Left ventricle myocardium inferior (tissue), 1 donor: ENCODE data around the gene SGMS1. TPM values are rescaled to one million over a fixed set of nuclear protein-coding genes. Genes with fewer than 3 reads are reported as not detected.
"Not testable (repeated sequence)": the region's sequence is repeated elsewhere in the genome, so short reads cannot be mapped to it uniquely, and the experiment has no call there.

Source experiments
- DNase-seq: peaks from one replicate; pipeline ENCODE4 v3.0.0-alpha.2; 2020
- H3K27ac ChIP-seq: fragments of 200-600 bp; replicated peaks from 2 replicates; pipeline ENCODE4 v1.8.0; 2021
- H3K27me3 ChIP-seq: fragments of 200-600 bp; 2 replicates; pipeline ENCODE4 v1.8.0; 2021; ENCODE audit warnings: low read depth
- H3K36me3 ChIP-seq: fragments of 200-600 bp; 2 replicates; pipeline ENCODE4 v1.8.0; 2021
- H3K4me1 ChIP-seq: fragments of 200-600 bp; 2 replicates; pipeline ENCODE4 v1.8.0; 2021
- H3K4me3 ChIP-seq: fragments of 200-600 bp; 2 replicates; pipeline ENCODE4 v1.8.0; 2021; ENCODE audit warnings: mild to moderate bottlenecking, moderate library complexity
- H3K9me3 ChIP-seq: fragments of 200-600 bp; replicated peaks from 2 replicates; pipeline ENCODE4 v1.8.0; 2021
- CTCF ChIP-seq: fragments of 200-600 bp; IDR thresholded peaks from 2 replicates; pipeline ENCODE4 v1.8.0; 2021; ENCODE audit warnings: antibody characterized with exemption, mild to moderate bottlenecking, borderline replicate concordance
- intact Hi-C: fragments of 100-400 bp; cut with micrococcal nuclease; formaldehyde crosslinking; loops from one replicate; pipeline ENCODE4 v1.11.0; 2022
- long read RNA-seq: library from polyadenylated mRNA; unstranded; transcript quantifications from one replicate; pipeline ENCODE4 v2.0.0, GENCODE V29; 2021
- total RNA-seq: library from RNA; stranded (reverse); fragmentation: NEBNext Ultra II Directional; extraction: Animal tissue kit (Norgen Biotek cat#: 25700); gene quantifications from one replicate; pipeline ENCODE4 v1.2.1, GENCODE V29; 2021
- donor health status: DM: no; HTN: yes; CAD: no; lungs with severe emphysema.

The SGMS1 gene
- total RNA-seq, result 18.6 TPM
- long read RNA-seq, transcript SGMS1-202 (11 exons, 3,744 nt), result major isoform, 31 of 46 reads
- long read RNA-seq, partial matches to known transcripts, result 9 of 46 reads
- long read RNA-seq, other reads (novel, unspliced or antisense), result 5 of 46 reads

GRCh38 chr10:50623663-50624412 lies at the start of gene SGMS1:
Gene SGMS1 (minus strand): TSS chr10:50623956. CDS start chr10:50344114, 279,842 bp downstream.
- peaks cover 61% of the 10 kb centered on the region for H3K4me1 ChIP-seq
- intact Hi-C loops, result loop anchor here (10.0 kb wide), 2 partner anchors 209 to 319 kb away; no protein-coding TSS in a partner anchor
- peak within 1 kb of the TSS; percentile 99 for H3K27ac ChIP-seq
- no peak for TF ChIP-seq CTCF
- H3K36me3 ChIP-seq, result no peaks in the 10 kb centered on the region
- peak; percentile 91 for DNase-seq
- H3K27me3 ChIP-seq, result no peaks in the 10 kb centered on the region
- peak within 1 kb of the TSS; percentile 84 for H3K4me3 ChIP-seq
- H3K9me3 ChIP-seq, result no peaks in the 10 kb centered on the region

GRCh38 chr10:50672152-50672551 lies 48.4 kb upstream of the SGMS1 start:
- H3K27me3 ChIP-seq, H3K9me3 ChIP-seq, H3K4me3 ChIP-seq, H3K4me1 ChIP-seq, intact Hi-C loops, H3K27ac ChIP-seq, DNase-seq, H3K36me3 ChIP-seq: not testable (repeated sequence)

GRCh38 chr10:50671645-50672044 lies 47.9 kb upstream of the SGMS1 start:
- intact Hi-C loops, H3K27me3 ChIP-seq, H3K36me3 ChIP-seq: not testable (repeated sequence)

GRCh38 chr10:50669957-50670356 lies 46.2 kb upstream of the SGMS1 start:
- H3K36me3 ChIP-seq, H3K9me3 ChIP-seq, H3K4me3 ChIP-seq, H3K27me3 ChIP-seq, intact Hi-C loops, H3K4me1 ChIP-seq, H3K27ac ChIP-seq, DNase-seq: not testable (repeated sequence)

More at GRCh38 chr10:50671645-50672044, 47.9 kb upstream of the SGMS1 start:
- not testable (repeated sequence) for H3K27ac ChIP-seq, H3K9me3 ChIP-seq, H3K4me1 ChIP-seq, DNase-seq, H3K4me3 ChIP-seq

- H3K4me1 ChIP-seq, H3K9me3 ChIP-seq, H3K27ac ChIP-seq, DNase-seq, H3K27me3 ChIP-seq, H3K4me3 ChIP-seq, intact Hi-C loops, H3K36me3 ChIP-seq: not testable (repeated sequence)
These were observed 43.6 kb upstream of the SGMS1 start for GRCh38 chr10:50667353-50667752.

GRCh38 chr10:50662420-50662819 lies 38.7 kb upstream of the SGMS1 start:
- H3K9me3 ChIP-seq, intact Hi-C loops, H3K36me3 ChIP-seq, H3K4me1 ChIP-seq, H3K27me3 ChIP-seq, H3K27ac ChIP-seq, DNase-seq, H3K4me3 ChIP-seq: not testable (repeated sequence)

GRCh38 chr10:50661563-50661962 lies 37.8 kb upstream of the SGMS1 start:
- H3K4me3 ChIP-seq, H3K36me3 ChIP-seq, intact Hi-C loops, H3K27me3 ChIP-seq, H3K9me3 ChIP-seq, H3K4me1 ChIP-seq, H3K27ac ChIP-seq, DNase-seq: not testable (repeated sequence)

- H3K36me3 ChIP-seq, DNase-seq, H3K4me1 ChIP-seq, H3K4me3 ChIP-seq, H3K27ac ChIP-seq, H3K9me3 ChIP-seq, H3K27me3 ChIP-seq, intact Hi-C loops: not testable (repeated sequence)
- TF ChIP-seq CTCF, result peak; percentile 46
These were observed 36.3 kb upstream of the SGMS1 start for GRCh38 chr10:50659865-50660730.

GRCh38 chr10:50659016-50659864 lies 35.5 kb upstream of the SGMS1 start:
- H3K27me3 ChIP-seq, H3K36me3 ChIP-seq, H3K27ac ChIP-seq, H3K4me3 ChIP-seq, intact Hi-C loops, DNase-seq, H3K9me3 ChIP-seq, H3K4me1 ChIP-seq: not testable (repeated sequence)
